Vagina (tissue), 2 donors: ENCODE results near the gene DEPP1.

ENCODE experiments used
- CTCF ChIP-seq, 3 experiments: fragments of 450-650 bp in 2 of 3; fragments of 200-600 bp in 1 of 3; sonication (generic) in 1 of 3; IDR thresholded peaks; one replicate each; pipeline ENCODE4 v1.5.1; 2017 to 2019; ENCODE audit warnings: antibody characterized with exemption in 3 of 3, mild to moderate bottlenecking in 2 of 3, moderate library complexity in 2 of 3
- POLR2AphosphoS5 ChIP-seq, 2 donors: sonication (generic); formaldehyde crosslinking; IDR thresholded peaks; one replicate each; pipeline ENCODE4 v1.9.0; 2017; ENCODE audit warnings: antibody characterized with exemption in 2 of 2, mild to moderate bottlenecking in 2 of 2, low read depth in 1 of 2; ENCODE audit not compliant: insufficient read depth in 1 of 2

DNA sequence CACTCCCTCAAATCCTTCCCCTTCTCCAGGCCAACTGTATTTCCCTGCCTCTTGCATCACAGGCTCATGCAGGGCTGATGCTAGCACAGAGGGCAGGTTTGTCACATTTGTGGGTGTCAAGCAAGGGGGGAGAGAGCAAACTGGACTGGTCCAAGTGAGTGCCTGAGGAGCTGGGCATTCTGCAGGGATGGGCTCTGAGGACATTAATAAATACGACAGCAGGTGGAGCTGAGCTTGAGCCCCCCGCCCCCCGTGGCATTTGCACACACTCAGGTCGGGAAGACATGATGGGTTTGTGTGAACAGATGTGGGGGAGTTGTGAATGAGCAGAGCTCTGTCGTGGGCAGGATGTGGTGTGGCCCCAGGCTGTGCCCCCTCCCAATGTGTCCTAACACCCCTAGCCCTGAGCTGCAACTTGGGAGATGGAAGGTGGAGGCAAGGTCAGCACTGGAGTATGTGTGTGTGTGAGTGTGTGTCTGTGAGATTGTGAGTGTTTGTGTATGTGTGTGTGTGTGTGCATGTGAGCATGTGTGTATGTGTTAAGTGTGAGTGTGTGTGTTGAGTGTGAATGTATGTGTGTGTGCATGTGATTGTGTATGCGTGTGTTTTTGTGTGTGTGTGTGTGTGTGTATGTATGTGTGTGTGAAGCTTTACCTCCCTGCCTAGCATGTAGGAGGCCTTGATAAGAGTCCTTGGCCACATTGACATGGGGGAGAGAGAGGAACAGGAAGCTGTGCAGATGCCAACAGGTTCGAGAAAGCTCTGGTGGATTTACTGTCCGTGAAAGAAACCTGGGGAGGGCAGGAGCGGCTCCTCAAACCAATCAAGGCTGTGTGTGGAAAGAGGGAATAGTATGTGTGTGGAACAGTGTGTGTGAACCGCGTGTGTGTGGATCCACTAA, 9.9 kb downstream of the DEPP1 start:
- TF ChIP-seq CTCF (IDR thresholded peaks at IDR 0.05) (no peak), POLR2AphosphoS5 (IDR thresholded peaks at IDR 0.05; ENCODE audit: insufficient read depth in 1 of 2, low read depth in 1 of 2) (no peak)
